SU-DHL-6 (cell line): ENCODE results near the gene PLA2G6.

ENCODE experiments used
- EZH2phosphoT487 ChIP-seq: fragments of 200-600 bp; sonication (generic), shearing (Covaris generic); conservative IDR thresholded peaks from 2 replicates; pipeline ENCODE4 v1.6.1; 2018; ENCODE audit warnings: mild to moderate bottlenecking, antibody characterized with exemption, low read length, moderate library complexity, mixed read lengths
- TF ChIP-seq, protein P1 (sequence below): fragments of 200-600 bp; sonication (generic); IDR thresholded peaks from one replicate; pipeline ENCODE4 v1.5.1; 2017; ENCODE audit warnings: antibody characterized with exemption, mild to moderate bottlenecking, low read length, moderate library complexity; ENCODE audit not compliant: insufficient read depth, poor library complexity, severe bottlenecking

DNA sequence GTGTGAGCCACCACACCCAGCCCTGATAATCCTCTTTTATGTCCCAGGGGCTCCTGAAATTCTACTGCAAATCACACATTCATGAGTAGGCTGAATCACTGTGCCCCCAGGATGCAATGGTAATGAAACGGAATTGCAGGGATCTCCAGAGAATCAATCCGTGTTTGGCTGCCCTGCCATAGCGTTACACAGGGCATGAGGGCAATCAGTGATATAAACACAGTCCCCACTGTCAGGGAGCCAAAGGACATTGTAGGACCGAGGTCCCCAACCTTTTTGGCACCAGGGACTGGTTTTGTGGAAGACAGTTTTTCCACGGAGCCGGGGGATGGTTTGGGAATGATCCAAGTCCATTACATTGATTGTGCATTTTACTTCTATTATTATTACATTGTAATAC, 9.0 kb upstream of the PLA2G6 start:
- TF ChIP-seq, protein P1, sequence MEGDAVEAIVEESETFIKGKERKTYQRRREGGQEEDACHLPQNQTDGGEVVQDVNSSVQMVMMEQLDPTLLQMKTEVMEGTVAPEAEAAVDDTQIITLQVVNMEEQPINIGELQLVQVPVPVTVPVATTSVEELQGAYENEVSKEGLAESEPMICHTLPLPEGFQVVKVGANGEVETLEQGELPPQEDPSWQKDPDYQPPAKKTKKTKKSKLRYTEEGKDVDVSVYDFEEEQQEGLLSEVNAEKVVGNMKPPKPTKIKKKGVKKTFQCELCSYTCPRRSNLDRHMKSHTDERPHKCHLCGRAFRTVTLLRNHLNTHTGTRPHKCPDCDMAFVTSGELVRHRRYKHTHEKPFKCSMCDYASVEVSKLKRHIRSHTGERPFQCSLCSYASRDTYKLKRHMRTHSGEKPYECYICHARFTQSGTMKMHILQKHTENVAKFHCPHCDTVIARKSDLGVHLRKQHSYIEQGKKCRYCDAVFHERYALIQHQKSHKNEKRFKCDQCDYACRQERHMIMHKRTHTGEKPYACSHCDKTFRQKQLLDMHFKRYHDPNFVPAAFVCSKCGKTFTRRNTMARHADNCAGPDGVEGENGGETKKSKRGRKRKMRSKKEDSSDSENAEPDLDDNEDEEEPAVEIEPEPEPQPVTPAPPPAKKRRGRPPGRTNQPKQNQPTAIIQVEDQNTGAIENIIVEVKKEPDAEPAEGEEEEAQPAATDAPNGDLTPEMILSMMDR: no peak
- no peak for TF ChIP-seq EZH2phosphoT487
